B cell (primary cell): ENCODE results near the gene FRMD4B.

ENCODE experiments used
- EZH2 ChIP-seq: IDR thresholded peaks from 2 replicates; pipeline ENCODE4 v1.6.1; 2012; ENCODE audit warnings: borderline replicate concordance, low read depth, mild to moderate bottlenecking, moderate library complexity, low read length; ENCODE audit not compliant: insufficient read depth, poor library complexity, severe bottlenecking
- TF ChIP-seq, protein P1 (sequence below): fragments of 200-600 bp; IDR thresholded peaks from one replicate; pipeline ENCODE4 v1.8.0; 2022; ENCODE audit warnings: antibody characterized with exemption, mild to moderate bottlenecking

DNA sequence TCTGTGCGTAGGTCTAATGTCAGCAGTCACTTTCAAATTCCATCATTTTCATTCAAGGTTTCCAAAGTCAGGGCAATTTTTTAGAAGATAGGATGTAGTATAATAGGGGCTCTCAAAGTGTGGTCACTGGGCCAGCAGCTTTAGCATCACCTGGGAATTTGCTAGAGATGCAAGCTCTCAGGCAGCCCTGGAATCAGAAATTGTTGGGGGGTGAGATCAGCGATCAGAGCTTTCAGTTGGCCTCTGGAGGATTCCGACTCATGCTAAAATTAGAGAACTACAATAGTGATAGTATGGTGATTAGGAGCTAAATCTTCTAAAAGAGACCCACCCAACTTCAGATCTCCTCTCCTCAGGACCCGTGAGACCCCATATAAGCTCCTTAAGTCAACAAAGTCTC lies 2.4 kb upstream of the FRMD4B start:
- TF ChIP-seq, protein P1, sequence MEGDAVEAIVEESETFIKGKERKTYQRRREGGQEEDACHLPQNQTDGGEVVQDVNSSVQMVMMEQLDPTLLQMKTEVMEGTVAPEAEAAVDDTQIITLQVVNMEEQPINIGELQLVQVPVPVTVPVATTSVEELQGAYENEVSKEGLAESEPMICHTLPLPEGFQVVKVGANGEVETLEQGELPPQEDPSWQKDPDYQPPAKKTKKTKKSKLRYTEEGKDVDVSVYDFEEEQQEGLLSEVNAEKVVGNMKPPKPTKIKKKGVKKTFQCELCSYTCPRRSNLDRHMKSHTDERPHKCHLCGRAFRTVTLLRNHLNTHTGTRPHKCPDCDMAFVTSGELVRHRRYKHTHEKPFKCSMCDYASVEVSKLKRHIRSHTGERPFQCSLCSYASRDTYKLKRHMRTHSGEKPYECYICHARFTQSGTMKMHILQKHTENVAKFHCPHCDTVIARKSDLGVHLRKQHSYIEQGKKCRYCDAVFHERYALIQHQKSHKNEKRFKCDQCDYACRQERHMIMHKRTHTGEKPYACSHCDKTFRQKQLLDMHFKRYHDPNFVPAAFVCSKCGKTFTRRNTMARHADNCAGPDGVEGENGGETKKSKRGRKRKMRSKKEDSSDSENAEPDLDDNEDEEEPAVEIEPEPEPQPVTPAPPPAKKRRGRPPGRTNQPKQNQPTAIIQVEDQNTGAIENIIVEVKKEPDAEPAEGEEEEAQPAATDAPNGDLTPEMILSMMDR = no peak
- no peak for TF ChIP-seq EZH2
